Stimulated activated CD8-positive, alpha-beta memory T cell treated with anti-CD3 and anti-CD28 coated beads, Interleukin-4, amount 100 ng/mL, for 1 hour (primary cell): ENCODE measurements around the gene ALKBH2.
A peak's percentile ranks its signal among the peaks of the same experiment; 100 is the strongest.
"Not testable (repeated sequence)": the region's sequence is repeated elsewhere in the genome, so short reads cannot be mapped to it uniquely, and the experiment has no call there.

ENCODE experiments used
- DNase-seq, 2 donors: peaks; one replicate each; pipeline ENCODE4 v3.0.0-alpha.2; 2020; ENCODE audit warnings: low read depth in 2 of 2, low spot score in 1 of 2

ALKBH2 gene

DNA sequence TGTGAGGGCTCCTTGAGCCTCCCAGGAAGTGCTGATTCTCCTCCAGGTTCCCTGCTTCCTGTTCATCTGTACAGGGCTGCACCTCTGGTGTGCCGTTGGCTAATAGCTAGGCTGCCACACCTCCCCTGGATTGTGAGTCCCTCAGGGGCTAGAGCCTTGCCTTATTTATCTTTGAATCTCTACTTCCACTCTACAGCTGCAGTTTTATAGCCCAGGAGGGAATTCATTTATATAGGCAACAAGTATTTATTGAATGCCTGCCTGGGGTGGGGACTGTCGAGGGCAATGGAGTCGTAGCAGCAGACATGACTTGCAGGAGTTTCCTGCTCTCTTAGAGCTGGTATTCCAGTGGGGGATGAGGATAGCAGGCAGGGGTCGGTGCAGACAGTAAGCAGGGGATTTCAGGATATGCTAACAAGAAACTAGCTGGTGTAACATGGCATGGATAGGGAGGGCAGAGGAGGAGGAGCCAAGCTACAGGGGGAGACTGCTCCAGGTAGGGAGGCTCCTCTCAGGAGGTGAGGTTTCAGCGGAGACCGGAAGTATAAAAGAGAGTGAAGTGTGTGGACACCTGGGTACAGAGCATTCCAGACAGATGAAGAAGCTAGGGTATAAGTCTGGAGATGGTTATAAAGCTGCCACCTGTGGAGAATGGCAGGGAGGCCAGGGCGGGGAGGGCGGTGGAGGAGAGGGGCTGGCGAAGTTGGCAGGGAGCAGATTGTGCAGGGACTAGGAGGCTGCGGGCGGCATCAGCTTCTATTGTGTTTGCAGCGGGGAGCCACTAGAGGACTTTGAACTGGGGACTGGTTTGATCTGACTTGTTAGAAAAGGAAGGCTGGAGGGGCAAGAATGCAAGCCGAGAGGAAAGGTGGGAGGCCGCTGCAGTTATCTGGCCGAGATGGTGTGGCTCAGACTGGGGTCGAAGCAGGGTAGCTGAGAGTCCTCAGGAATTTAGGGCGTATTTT lies 23.7 kb downstream of the ALKBH2 start:
- DNase-seq: no peak

GRCh38 chr12:109065853-109066193 lies 27.4 kb downstream of the ALKBH2 start:
- no peak for DNase-seq

GRCh38 chr12:109065154-109065852 lies 28.0 kb downstream of the ALKBH2 start:
- no peak for DNase-seq

GRCh38 chr12:109064143-109064542 lies 29.1 kb downstream of the ALKBH2 start:
- DNase-seq: no peak

DNA sequence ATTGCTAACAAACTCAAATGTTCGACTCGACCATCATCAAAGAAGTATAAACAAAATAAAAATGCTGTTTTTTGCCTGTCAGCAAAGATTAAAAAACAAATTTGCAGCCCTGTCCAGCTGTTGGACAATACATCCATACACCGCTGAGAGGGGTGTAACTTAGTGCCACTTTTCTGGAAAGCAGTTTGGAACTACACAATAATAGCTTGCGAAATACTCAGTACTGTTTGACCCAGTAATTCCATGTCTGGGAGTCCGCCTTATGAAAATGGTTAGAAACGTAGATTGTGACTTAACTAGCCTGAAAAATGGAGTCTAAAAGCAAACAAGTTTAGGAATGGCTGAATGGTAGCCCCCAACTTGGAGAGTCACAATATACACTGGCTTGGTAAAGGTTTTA lies 34.5 kb downstream of the ALKBH2 start:
- DNase-seq: no peak

DNA sequence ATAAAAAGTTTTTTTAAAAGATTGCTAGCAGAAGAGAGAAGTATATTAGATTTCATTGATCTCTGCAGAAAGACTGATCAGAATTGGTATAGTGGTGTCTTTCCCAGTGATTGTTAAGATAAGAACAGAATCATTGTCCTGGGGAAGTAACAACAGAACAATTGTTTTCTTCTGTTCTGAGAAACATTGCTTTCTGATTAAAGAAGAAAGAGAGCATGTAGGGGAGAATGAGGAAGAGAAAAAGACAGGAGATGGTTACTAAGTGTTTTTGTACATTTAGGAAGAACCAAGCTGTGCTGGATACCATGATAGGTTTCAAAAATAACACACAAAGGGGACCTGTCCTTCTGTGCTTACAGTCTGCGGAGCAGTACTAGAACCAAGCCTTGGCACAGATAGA lies 35.9 kb downstream of the ALKBH2 start:
- DNase-seq: no peak

DNA sequence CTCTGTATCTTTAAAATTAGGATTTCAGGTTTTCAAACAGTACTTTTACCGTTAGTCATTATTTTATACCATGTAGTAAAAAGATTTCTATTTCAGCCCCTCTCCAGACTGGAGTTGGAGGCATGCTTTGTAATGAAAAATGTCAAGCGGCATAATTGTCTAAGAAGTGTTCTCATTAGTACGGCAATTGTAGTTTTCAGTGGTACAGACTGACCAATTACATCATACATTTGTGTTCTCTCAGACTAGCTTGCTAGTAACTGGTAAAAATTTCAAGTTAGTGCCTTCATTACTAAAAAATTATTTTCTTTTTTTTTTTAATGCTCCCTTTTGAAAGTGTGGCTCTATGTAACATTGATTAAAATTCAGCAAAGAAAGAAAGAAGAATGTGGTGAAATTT lies 36.4 kb downstream of the ALKBH2 start:
- no peak for DNase-seq

DNA sequence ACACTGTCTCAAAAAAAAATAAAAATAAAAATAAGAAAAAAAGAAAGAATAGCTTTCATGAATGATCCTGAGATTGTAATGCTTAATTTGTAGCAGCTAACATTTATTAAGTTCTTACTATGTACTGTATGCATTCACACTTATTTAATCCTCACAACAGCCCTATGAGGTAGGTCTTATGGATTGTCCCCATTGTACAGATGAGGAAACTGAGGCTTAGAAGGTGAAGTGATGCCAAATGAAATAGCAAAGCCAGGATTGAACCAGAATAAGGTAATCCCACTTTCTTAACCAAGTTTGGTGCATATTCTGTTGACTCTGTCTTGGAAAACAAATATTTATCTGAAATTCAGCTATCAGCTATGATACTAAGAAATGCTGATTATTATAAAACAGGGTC lies 38.8 kb downstream of the ALKBH2 start:
- no peak for DNase-seq

DNA sequence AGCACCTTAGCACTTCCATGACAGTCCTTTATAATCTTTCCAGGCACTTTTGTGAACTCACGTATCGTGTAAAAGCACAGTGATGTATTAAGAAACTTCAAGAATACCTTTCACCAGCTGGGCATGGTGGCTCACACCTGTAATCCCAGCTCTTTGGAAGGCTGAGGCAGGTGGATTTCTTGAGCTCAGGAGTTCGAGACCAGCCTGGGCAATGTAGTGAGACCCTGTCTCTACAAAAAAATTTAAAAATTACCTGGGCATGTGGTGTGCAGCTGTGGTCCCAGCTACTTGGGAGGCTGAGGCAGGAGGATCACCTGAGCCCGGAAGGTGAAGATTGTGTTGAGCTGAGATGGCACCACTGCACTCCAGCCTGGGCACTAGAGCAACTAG lies 39.2 kb downstream of the ALKBH2 start:
- not testable (repeated sequence) for DNase-seq

DNA sequence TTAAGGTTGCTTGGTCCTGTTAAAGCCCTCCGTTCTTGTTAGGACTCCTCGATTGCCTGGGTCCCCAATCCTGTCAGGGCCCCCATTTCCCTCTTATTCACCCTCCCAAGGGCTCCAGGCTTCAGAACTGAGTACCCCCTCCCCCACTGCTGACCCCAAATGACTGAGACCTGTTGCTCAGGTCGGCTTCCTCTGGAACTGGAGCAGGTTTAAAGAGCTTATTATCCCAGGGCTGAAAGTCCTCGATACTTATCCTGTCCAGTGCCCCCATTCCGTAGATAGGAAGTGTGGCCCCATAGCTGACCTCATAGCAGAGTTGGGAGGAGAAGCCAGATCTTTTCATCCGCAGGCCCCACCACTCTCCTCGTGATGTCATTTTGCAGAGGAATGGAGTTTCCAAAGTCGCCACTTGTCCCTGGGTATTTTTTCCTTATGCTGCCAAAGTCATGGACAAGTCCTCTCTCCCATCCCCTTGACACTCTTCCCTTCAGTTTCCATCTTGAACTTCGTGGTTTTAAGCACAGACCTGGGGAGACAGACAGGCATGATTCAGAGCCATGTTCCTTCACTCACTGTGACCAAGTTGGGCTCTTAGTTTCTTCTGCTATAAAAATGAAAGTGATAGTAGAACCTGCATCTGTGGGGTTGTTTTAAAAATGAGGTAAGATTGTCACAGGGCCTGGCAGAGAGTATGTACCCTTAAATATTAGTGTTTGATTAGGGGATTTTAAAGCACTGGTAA lies 39.7 kb downstream of the ALKBH2 start:
- DNase-seq: no peak

DNA sequence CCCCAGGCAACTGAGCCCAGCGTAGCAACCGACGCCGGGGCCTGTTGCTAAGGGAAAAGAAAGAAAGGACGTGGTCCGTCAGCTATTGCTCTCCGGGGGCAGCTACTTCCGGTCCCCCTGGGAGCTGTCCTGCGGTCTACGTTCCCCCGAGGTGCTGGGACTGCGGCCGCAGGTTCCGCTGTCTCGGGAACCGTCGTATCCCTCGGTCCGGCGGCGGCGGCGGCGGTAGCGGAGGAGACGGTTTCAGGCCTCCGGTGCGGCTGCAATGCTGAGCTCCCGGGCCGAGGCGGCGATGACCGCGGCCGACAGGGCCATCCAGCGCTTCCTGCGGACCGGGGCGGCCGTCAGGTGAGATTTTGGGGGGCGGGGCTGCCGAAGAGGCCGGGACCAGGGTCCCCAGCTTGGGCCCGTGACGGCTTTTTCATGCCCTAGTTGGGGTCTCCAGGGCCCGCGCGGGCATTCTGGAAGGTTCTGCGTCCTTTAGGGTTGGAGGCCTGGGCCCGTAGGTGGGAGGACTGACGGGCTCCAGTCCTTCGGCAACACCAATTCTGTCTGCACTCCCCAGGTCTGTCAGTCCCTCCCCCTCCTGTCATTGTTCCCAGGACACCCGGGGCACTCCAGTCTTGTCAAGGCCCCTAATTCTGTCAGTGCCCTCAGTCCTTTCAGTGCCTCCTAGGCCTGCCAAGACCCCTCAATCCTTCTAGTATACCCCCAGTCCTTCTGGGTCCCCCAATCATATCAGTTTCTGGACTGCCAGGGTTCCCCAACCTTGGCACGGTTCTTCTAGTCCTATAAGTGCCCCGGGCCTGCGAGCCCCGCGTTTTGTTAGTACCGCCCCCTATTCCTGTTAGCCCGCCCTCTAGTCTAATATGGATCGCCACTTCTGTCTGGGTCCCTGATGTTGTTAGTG lies 40.6 kb downstream of the ALKBH2 start, which contains the start of gene USP30:
USP30 (plus strand) TSS at position 163 of the 910 bp plus-strand sequence; CDS start at position 266, 103 bp downstream.
- DNase-seq: peak; percentile 69 to 72

- no peak for DNase-seq
Measured at GRCh38 chr12:109052097-109052413, 41.2 kb downstream of the ALKBH2 start.

- DNase-seq: not testable (repeated sequence)
Measured at GRCh38 chr12:109049794-109050193, 43.5 kb downstream of the ALKBH2 start.

DNA sequence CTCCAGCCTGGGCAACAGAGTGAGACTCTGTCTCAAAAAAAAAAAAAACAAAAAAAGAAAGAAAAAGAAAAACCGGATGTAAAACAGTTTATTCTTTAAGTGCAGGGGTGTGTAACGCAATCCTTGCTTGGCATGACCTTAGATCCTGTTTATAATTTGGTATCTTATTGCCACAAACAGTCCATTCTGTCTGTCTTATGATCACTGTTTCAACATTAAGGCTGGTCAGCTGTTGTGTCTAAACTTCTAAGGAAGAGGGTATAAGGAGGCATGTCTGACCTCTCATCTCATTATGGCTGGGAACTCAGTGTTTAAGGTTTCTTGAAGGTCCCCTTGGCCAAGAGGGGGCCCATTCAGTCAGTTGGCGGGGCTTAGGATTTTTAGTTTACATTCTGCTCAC lies 44.6 kb downstream of the ALKBH2 start:
- not testable (repeated sequence) for DNase-seq

GRCh38 chr12:109047081-109047805 lies 46.0 kb downstream of the ALKBH2 start:
- DNase-seq: no peak

GRCh38 chr12:109044241-109044640 lies 49.0 kb downstream of the ALKBH2 start:
- DNase-seq: no peak
